ENCODE measurements around the gene DGLUCY. TPM values are rescaled to one million over a fixed set of nuclear protein-coding genes. Genes with fewer than 3 reads are reported as not detected.
A peak's percentile ranks its signal among the peaks of the same experiment; 100 is the strongest.
"Not testable (repeated sequence)": the region's sequence is repeated elsewhere in the genome, so short reads cannot be mapped to it uniquely, and the experiment has no call there.

Gene DGLUCY
- total RNA-seq, 8 experiments from 2014 or later = 15.1 to 116 (median 33.6) TPM

DNA sequence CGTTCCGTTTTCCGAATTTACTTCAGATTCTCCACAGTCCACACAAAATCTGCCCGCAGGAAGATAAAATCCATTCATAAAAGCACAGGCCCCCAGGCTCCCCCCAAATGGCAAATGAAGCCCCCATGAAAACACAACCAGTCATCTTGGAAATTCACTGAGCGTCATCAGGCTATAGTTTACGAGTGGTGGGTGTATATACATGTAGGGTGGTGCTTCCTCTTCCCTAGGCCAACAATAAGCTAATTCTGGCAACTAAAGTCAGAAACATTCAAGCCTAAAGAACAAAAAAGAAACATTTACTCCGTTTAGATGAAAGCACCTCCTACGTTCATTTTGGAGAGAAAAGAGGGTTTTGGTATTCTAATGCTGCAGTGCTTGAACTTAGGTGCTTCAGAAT is 124.8 kb downstream of the DGLUCY start:
- no peak overlapping the region for H3K27ac ChIP-seq
- no peak overlapping the region for H3K4me3 ChIP-seq
- no peaks in the 10 kb centered on the region for H3K4me1 ChIP-seq (replicated peaks in 1 of 2)
- no peak for ATAC-seq (replicated peaks in 6 of 8)
- WGBS, 10 experiments = 68 to 93% (median 75%) methylated on average over 3 to 8 of the region's 8 CpGs; no CpG with 5 or more reads in 4 of the 10 experiments
- in situ Hi-C loops (cut with MboI; ENCODE audit: low pct_unique_long_range_greater_than_20kb in 2 of 9, low sequenced_read_pairs in 9 of 9, unreplicated experiment in 9 of 9) = no loop called here

DNA sequence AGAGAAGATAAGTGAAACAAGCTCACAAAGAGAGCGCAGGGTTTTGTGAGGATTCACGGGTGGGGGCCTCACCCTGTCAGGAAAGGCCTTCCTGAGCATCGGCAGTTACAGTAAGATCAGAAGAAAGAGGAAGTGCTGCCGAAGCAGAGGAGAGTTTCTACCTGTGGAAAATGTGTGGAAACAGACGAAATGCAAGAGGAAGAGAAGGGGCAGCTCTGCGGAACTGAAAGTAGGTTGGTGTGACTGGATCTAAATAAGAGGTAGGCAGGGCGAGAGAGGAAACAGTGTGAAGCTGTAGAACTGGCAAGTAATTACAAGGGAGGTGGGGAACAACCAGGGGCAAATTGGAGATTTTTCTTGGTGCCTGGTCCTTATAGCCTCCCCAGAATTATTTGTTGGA is 128.0 kb downstream of the DGLUCY start:
- 66 to 100% (median 80%) methylated on average over 1 to 7 of the region's 7 CpGs for WGBS, 10 experiments
- H3K4me1 ChIP-seq (replicated peaks in 1 of 2) = peaks cover 8 to 10% of the 10 kb centered on the region in 2 donors
- no peak for ATAC-seq (replicated peaks in 6 of 8)
- in situ Hi-C loops (cut with MboI; ENCODE audit: low pct_unique_long_range_greater_than_20kb in 2 of 9, low sequenced_read_pairs in 9 of 9, unreplicated experiment in 9 of 9) = no loop called here
- H3K4me3 ChIP-seq = no peak overlapping the region
- no peak overlapping the region for H3K27ac ChIP-seq

DNA sequence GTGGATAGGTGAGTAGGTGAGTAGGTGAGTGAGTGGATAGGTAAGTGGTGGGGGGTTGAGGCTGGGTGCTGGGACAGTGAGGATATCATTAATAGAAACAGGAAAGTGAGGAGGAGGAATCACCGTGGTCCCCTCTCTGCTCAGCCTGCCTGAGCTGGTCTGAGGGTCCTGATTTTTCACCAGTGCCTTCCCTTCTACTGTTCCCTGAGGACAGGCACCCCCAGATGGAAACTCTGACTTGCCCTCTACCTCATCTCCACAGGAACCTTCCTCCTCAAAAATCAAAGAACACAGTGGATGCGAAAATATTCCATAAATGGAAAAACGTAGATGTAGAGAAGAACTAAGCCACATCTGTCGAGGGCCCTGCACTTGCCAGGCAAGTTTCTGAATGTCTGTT is 128.8 kb downstream of the DGLUCY start:
- in situ Hi-C loops (cut with MboI; ENCODE audit: low pct_unique_long_range_greater_than_20kb in 2 of 9, low sequenced_read_pairs in 9 of 9, unreplicated experiment in 9 of 9) = no loop called here
- no peak overlapping the region for H3K4me3 ChIP-seq
- 50 to 100% (median 95%) methylated on average over 1 to 4 of the region's 4 CpGs; no CpG with 5 or more reads in 5 of the 10 experiments for WGBS, 10 experiments

DNA sequence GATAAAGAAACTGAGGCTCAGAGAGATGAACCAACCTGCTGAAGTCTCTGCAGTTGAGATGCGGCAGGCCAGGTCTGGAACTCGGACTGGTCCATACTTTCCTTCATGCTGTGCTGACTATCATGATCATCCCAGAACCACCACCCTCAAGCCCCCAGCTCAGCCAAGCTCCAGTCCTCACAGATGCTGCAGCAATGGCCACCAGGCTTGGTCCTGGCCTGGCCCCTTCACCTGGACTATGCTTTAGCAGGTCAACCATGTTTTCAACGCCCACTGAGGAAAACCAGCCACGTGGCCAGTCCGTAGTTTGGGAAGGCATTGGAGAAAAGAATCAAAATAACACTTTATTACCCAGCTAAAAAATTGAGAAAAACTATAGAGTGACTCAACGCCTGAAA is 129.2 kb downstream of the DGLUCY start:
- ATAC-seq (replicated peaks in 6 of 8) = no peak
- in situ Hi-C loops (cut with MboI; ENCODE audit: low pct_unique_long_range_greater_than_20kb in 2 of 9, low sequenced_read_pairs in 9 of 9, unreplicated experiment in 9 of 9) = no loop called here
- H3K27ac ChIP-seq = no peak overlapping the region

More for the DNA sequence above, 128.8 kb downstream of the DGLUCY start:
- H3K4me1 ChIP-seq (replicated peaks in 1 of 2) = peaks cover 8 to 10% of the 10 kb centered on the region in 2 donors
- H3K27ac ChIP-seq = no peak overlapping the region
- no peak for ATAC-seq (replicated peaks in 6 of 8)

DNA sequence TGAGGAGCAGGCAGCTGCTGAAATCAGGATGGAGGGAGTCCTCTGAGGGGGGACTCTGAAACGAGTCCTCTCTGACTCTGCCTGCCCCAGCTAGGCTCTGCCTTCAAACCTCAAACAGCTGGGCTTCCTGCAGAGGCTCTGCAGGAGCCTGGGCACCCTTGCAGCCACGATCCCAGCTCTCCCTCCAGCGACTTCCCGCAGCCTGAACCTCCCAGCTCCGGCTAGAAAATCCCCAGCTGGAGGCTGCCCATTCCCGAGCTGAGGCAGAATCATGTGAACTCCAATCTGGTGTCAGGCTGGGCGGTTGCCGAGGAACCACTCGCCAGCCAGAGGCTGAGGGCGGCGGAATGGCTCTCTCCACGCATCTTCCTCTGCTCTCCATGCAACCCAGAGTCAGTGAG is 130.6 kb downstream of the DGLUCY start, which contains the start of gene GPR68:
GPR68 (minus strand) TSS at position 204 of the 401 bp plus-strand sequence. CDS start 9,654 bp downstream, outside the sequence.
- H3K4me1 ChIP-seq (replicated peaks in 1 of 2) = peaks cover 9 to 10% of the 10 kb centered on the region in 2 donors
- peak within 1 kb of the TSS; percentile 0 to 13 for H3K27ac ChIP-seq
- in situ Hi-C loops (cut with MboI; ENCODE audit: low pct_unique_long_range_greater_than_20kb in 2 of 9, low sequenced_read_pairs in 9 of 9, unreplicated experiment in 9 of 9) = no loop called here
- H3K4me3 ChIP-seq = peak within 1 kb of the TSS in 2 of 5 donors; percentile 1 to 10
- whole genome bisulfite sequencing, 10 experiments = 0 to 17% (median 4%) methylated on average over 1 to 4 of the region's 12 CpGs; no CpG with 5 or more reads in 7 of the 10 experiments
- peak; percentile 69 to 99 (median 98) for ATAC-seq (replicated peaks in 6 of 8)

More for the DNA sequence above, 129.2 kb downstream of the DGLUCY start:
- WGBS, 10 experiments = 20 to 100% (median 82%) methylated on average over 1 to 5 of the region's 6 CpGs; no CpG with 5 or more reads in 1 of the 10 experiments
- peaks cover 8 to 10% of the 10 kb centered on the region in 2 donors for H3K4me1 ChIP-seq (replicated peaks in 1 of 2)
- H3K4me3 ChIP-seq = no peak overlapping the region

DNA sequence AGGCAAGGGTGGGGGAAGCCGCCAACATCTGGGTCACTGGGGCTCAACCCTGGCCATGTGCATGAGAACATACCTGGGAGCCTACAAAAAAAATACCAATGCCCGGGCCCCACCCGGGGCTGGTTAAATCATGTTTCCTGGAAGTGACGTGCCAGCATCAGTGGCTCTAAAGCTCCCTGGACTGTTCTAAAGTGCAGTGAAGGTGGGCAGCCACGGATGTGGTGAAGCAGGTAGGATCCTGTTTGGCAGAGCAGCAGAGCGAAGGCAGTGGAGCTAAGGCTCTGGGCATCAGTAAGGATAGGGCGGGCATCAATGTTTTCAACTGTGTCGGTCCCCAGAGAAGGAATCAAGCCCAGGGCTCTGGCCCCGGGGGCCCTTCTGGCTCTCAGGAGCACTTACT is 131.2 kb downstream of the DGLUCY start:
- in situ Hi-C loops (cut with MboI; ENCODE audit: low pct_unique_long_range_greater_than_20kb in 2 of 9, low sequenced_read_pairs in 9 of 9, unreplicated experiment in 9 of 9) = no loop called here
- 90 to 100% (median 92%) methylated on average over 1 to 4 of the region's 9 CpGs; no CpG with 5 or more reads in 5 of the 10 experiments for WGBS, 10 experiments
- Histone ChIP-seq H3K27ac (peak overlapping the region; percentile 0 to 13), H3K4me3 (no peak overlapping the region), H3K4me1 (replicated peaks in 1 of 2) (peaks cover 14 to 15% of the 10 kb centered on the region in 2 donors)
- peak in 2 of 8 experiments; percentile 2 to 8 for ATAC-seq (replicated peaks in 6 of 8)

DNA sequence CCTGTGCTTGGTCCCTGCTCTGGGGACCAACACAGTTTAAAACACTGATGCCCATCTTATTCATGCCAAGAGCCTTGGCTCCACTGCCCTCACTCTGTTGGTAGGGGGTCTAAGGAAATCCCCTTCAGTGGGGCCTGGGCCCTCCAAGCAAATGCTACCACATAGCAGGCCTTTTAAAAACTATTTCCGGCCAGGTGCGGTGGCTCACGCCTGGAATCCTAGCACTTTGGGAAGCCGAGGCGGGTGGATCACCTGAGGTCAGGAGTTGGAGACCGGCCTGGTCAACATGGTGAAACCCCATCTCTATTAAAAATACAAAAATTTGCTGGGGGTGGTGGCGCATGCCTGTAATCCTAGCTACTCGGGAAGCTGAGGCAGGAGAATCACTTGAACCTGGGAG is 131.7 kb downstream of the DGLUCY start:
- WGBS, 10 experiments = 20 to 100% (median 100%) methylated on average over 1 to 3 of the region's 8 CpGs; no CpG with 5 or more reads in 7 of the 10 experiments
- H3K4me3 ChIP-seq, H3K27ac ChIP-seq: not testable (repeated sequence)

DNA sequence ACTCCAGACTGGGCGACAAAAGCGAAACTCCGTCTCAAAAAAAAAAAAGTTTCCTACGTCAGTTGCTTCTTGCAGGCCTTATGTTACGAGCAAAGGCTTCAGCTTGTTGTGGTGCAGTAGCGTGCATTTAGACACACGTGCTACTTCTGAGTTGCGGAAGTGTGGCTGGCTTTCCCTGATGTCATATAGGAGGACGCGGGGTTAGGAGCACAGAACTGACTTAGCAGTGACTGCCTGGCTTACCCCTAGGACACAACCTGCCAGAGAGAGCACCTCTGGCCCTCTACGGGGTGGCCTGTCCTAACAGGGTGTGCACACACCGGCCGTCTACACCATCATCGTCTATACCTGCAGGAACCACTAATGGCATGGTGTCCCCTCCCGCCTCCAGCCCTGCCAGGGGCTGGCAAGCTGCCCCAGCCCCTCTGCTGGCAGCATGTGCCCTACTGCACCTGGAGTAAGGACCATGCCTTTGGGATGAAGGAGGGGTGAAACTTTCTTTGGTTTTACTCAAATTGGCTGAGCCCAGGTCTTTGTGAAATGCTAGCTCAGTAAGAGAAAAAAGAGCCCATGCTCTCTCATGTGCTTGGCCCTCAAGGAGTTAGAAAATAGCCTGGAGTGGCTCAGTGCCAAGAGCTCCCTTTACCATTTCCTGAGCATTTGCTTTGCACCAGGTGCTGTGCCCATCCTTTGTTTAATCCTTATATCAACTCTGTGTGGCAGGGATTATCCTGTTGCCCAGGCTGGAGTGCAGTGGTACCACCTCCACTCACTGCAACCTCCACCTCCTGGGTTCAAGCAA is 132.4 kb downstream of the DGLUCY start:
- Histone ChIP-seq H3K27ac (no peak overlapping the region), H3K4me3 (no peak overlapping the region), H3K4me1 (replicated peaks in 1 of 2) (peaks cover 25 to 28% of the 10 kb centered on the region in 2 donors)
- ATAC-seq (replicated peaks in 6 of 8) = no peak
- WGBS, 10 experiments = 80 to 100% (median 95%) methylated on average over 1 to 6 of the region's 15 CpGs; no CpG with 5 or more reads in 2 of the 10 experiments
- in situ Hi-C loops (cut with MboI; ENCODE audit: low pct_unique_long_range_greater_than_20kb in 2 of 9, low sequenced_read_pairs in 9 of 9, unreplicated experiment in 9 of 9) = no loop called here

More for the DNA sequence above, 131.7 kb downstream of the DGLUCY start:
- in situ Hi-C loops (cut with MboI; ENCODE audit: low pct_unique_long_range_greater_than_20kb in 2 of 9, low sequenced_read_pairs in 9 of 9, unreplicated experiment in 9 of 9); ATAC-seq (replicated peaks in 6 of 8): not testable (repeated sequence)
- peaks cover 20 to 21% of the 10 kb centered on the region in 2 donors for H3K4me1 ChIP-seq (replicated peaks in 1 of 2)

DNA sequence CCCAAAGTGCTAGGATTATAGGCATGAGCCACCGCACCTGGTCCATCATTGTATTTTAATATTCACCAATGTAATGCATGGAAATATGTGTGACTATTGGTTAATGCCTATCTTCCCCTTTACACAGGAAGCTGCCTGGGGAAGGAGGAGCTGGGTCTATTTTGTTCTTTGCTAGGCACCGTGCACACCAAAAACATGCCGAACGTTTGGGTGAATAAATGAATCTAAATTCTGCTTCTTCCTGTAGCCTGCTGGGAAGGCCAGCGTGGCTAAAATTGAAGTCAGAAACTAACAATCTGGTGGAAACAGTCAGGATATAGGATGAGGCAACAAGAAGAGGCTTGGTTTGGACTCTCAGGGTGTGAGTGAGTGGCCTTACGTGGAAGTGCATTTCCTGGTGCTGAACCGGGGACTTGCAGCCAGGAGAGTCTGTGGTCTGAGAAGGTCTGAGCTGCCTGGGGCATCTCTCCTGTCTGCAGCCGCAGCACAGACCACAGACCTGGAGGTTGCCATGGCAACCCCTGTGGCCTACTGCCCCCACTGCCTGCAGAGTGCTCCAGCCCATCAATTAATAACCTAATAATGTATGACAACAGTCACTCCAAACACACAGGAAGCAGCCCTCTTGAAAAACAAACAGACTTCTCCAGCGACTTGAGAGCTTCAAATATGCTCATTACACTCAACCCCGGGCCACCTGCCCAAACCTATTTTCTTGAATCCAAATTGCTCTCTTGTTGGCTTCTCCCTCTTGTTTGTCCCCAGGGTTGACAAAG is 136.2 kb downstream of the DGLUCY start:
- peaks cover 23 to 24% of the 10 kb centered on the region in 2 donors for H3K4me1 ChIP-seq (replicated peaks in 1 of 2)
- in situ Hi-C loops (cut with MboI; ENCODE audit: low pct_unique_long_range_greater_than_20kb in 2 of 9, low sequenced_read_pairs in 9 of 9, unreplicated experiment in 9 of 9) = no loop called here
- WGBS, 10 experiments = 0 to 88% (median 48%) methylated on average over 1 to 10 of the region's 10 CpGs; no CpG with 5 or more reads in 1 of the 10 experiments
- ATAC-seq (replicated peaks in 6 of 8) = peak in 5 of 8 experiments; percentile 75 to 82 (median 79)
- H3K4me3 ChIP-seq = no peak overlapping the region
- H3K27ac ChIP-seq = peak overlapping the region; percentile 71 to 74

DNA sequence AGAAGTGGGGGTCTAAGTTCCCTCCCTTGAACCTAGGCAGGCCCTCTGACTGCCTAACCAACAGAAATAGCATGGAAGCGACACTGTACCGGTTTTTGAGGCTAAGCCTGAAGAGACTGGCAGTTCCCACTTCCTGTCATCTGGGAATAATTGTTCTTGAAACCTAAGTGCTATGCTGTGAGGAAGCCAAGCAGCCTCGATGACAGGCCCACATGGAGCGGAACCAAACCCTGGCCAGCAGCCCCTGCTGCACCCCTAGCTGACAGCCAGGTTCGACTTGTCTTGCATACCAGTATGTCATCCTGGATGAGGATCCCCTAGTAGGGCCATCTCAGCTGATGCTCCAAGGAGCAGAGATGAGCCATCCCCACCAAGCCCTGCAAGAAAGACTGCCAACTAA is 137.0 kb downstream of the DGLUCY start:
- 0 to 100% (median 63%) methylated on average over 1 to 5 of the region's 5 CpGs; no CpG with 5 or more reads in 2 of the 10 experiments for WGBS, 10 experiments

DNA sequence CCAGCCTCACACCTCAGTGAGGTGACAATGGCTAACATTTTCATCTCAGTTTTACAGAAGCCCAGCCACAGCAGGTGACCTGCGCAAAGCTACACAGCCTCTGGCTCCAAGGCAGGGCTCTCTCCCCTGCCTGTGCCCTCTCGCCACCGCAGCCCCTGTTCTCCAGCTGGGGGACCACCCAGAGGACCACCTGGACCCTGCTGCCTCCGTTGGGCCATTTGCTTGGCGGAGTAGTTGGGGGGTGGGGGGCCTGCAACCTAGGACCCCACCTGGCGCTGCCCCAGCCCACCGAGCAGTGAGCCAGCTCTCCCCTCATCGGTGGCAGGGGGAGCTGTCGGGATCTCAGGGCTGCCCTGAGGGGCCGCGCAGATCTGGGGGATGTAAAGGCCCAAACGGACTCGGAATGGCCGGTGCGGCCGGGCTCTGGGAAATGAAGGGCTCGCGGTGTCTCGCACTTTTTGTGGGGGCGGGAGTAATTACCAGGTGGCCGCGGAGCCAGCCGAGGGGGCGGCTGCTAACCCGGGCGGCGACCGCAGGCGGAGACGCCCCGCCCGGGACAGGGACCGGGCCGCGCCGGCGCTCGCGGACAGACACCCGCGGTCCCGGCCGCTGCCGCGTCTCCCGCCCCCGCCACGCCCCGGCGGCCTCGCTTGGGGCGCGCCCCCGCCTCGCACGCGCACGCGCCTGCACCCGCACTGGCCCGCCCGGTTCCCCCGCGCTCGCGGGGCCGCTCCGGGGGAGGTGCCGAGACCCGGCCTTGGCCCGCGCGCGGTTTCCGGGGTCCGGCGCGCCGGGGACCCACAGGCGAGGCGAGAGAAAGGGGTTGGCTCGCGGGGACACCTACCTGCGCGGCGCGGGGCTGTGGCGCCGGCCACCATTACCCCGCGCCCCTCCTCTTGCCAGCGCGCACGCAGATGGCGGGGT is 139.3 kb downstream of the DGLUCY start:
- in situ Hi-C loops (cut with MboI; ENCODE audit: low pct_unique_long_range_greater_than_20kb in 2 of 9, low sequenced_read_pairs in 9 of 9, unreplicated experiment in 9 of 9) = no loop called here
- H3K4me3 ChIP-seq = peak overlapping the region; percentile 49 to 55 (median 54)
- peaks cover 31 to 33% of the 10 kb centered on the region in 2 donors for H3K4me1 ChIP-seq (replicated peaks in 1 of 2)
- WGBS, 10 experiments = 7 to 60% (median 31%) methylated on average over 1 to 8 of the region's 95 CpGs; no CpG with 5 or more reads in 6 of the 10 experiments
- peak overlapping the region; percentile 18 to 70 for H3K27ac ChIP-seq
- peak; percentile 48 to 81 (median 68) for ATAC-seq (replicated peaks in 6 of 8)

More for the DNA sequence above, 137.0 kb downstream of the DGLUCY start:
- Histone ChIP-seq H3K4me3 (no peak overlapping the region), H3K4me1 (replicated peaks in 1 of 2) (peaks cover 22 to 23% of the 10 kb centered on the region in 2 donors), H3K27ac (peak overlapping the region in 1 of 2 donors; percentile 18)
- in situ Hi-C loops (cut with MboI; ENCODE audit: low pct_unique_long_range_greater_than_20kb in 2 of 9, low sequenced_read_pairs in 9 of 9, unreplicated experiment in 9 of 9) = no loop called here
- no peak for ATAC-seq (replicated peaks in 6 of 8)
